HepG2 (cell line): ENCODE measurements around the gene FGD6. TPM values are rescaled to one million over a fixed set of nuclear protein-coding genes. Genes with fewer than 3 reads are reported as not detected.

Source experiments
- ELF3 ChIP-seq: IDR thresholded peaks from 2 replicates; pipeline ENCODE4 v1.6.1; 2016; ENCODE audit warnings: missing genetic modification reagents, missing compliant biosample characterization
- FOXJ3 ChIP-seq: sonication (generic); formaldehyde crosslinking; IDR thresholded peaks from 2 replicates; pipeline ENCODE4 v1.4.0; 2020; ENCODE audit warnings: missing genetic modification reagents, mild to moderate bottlenecking, borderline replicate concordance
- GABPA ChIP-seq, 2 experiments: IDR thresholded peaks; 2 replicates each; pipeline ENCODE4 v1.6.1; 2011 to 2016; ENCODE audit warnings: low read depth in 2 of 2, low read length in 1 of 2, missing biosample characterization in 1 of 2, missing genetic modification characterization in 1 of 2
- GATAD2A ChIP-seq: IDR thresholded peaks from 2 replicates; pipeline ENCODE4 v1.6.1; 2016
- HINFP ChIP-seq: sonication (generic); formaldehyde crosslinking; IDR thresholded peaks from 2 replicates; pipeline ENCODE4 v1.4.0; 2020; ENCODE audit warnings: low read depth, mild to moderate bottlenecking, missing genetic modification reagents
- ISL2 ChIP-seq: sonication (generic); formaldehyde crosslinking; IDR thresholded peaks from 2 replicates; pipeline ENCODE4 v1.5.0; 2020; ENCODE audit warnings: missing genetic modification reagents
- MLXIP ChIP-seq: sonication (generic); formaldehyde crosslinking; IDR thresholded peaks from 2 replicates; pipeline ENCODE4 v1.9.0; 2021; ENCODE audit warnings: missing genetic modification reagents, borderline replicate concordance
- MYC ChIP-seq: sonication (generic); formaldehyde crosslinking; IDR thresholded peaks from 2 replicates; pipeline ENCODE4 v1.9.0; 2021; ENCODE audit warnings: missing genetic modification reagents, borderline replicate concordance
- RBFOX2 ChIP-seq: fragments of 200-400 bp; formaldehyde crosslinking; IDR thresholded peaks from 2 replicates; pipeline ENCODE4 v1.6.1; 2017; ENCODE audit warnings: low read depth, mild to moderate bottlenecking, low read length
- SALL1 ChIP-seq: sonication (generic); formaldehyde crosslinking; IDR thresholded peaks from 2 replicates; pipeline ENCODE4 v1.8.0; 2022; ENCODE audit warnings: mild to moderate bottlenecking, missing genetic modification reagents
- SALL2 ChIP-seq: sonication (generic); formaldehyde crosslinking; IDR thresholded peaks from 2 replicates; pipeline ENCODE4 v1.8.1; 2023; ENCODE audit warnings: mild to moderate bottlenecking, missing genetic modification reagents, inconsistent platforms
- TAF15 ChIP-seq: fragments of 200-400 bp; formaldehyde crosslinking; IDR thresholded peaks from one replicate; pipeline ENCODE4 v1.6.1; 2018; ENCODE audit warnings: mild to moderate bottlenecking, low read depth, low read length; ENCODE audit not compliant: poor library complexity, severe bottlenecking
- ZBTB21 ChIP-seq: sonication (generic); formaldehyde crosslinking; IDR thresholded peaks from 2 replicates; pipeline ENCODE4 v1.4.0; 2020; ENCODE audit warnings: missing genetic modification reagents
- ZC3H13 ChIP-seq: sonication (generic); formaldehyde crosslinking; IDR thresholded peaks from 2 replicates; pipeline ENCODE4 v1.8.1; 2023; ENCODE audit warnings: mild to moderate bottlenecking, missing genetic modification reagents, moderate library complexity
- ZNF230 ChIP-seq: sonication (generic); formaldehyde crosslinking; IDR thresholded peaks from 2 replicates; pipeline ENCODE4 v1.4.0; 2020; ENCODE audit warnings: mild to moderate bottlenecking, missing genetic modification reagents
- ZNF264 ChIP-seq: sonication (generic); formaldehyde crosslinking; IDR thresholded peaks from 2 replicates; pipeline ENCODE4 v1.4.0; 2020; ENCODE audit warnings: missing genetic modification reagents
- ZNF274 ChIP-seq: sonication (generic); formaldehyde crosslinking; IDR thresholded peaks from 2 replicates; pipeline ENCODE4 v1.5.1; 2020; ENCODE audit warnings: mild to moderate bottlenecking, missing genetic modification reagents
- ZNF543 ChIP-seq: sonication (generic); formaldehyde crosslinking; IDR thresholded peaks from 2 replicates; pipeline ENCODE4 v1.4.0; 2020; ENCODE audit warnings: mild to moderate bottlenecking, missing genetic modification reagents
- ZNF546 ChIP-seq: sonication (generic); formaldehyde crosslinking; conservative IDR thresholded peaks from 2 replicates; pipeline ENCODE4 v1.8.1; 2023; ENCODE audit warnings: mild to moderate bottlenecking, missing genetic modification reagents
- ZNF678 ChIP-seq: sonication (generic); formaldehyde crosslinking; IDR thresholded peaks from 2 replicates; pipeline ENCODE4 v1.4.0; 2020; ENCODE audit warnings: mild to moderate bottlenecking, missing genetic modification reagents
- ZNF710 ChIP-seq: sonication (generic); formaldehyde crosslinking; IDR thresholded peaks from 2 replicates; pipeline ENCODE4 v1.5.0; 2020; ENCODE audit warnings: mild to moderate bottlenecking, missing genetic modification reagents, borderline replicate concordance
- polyA plus RNA-seq, 8 experiments: library from polyadenylated mRNA; depleted of rRNA in 3 of 8; stranded (reverse) in 7 of 8; unstranded in 1 of 8; fragments of >200 nt; fragmentation: Illumina TruSeq in 4 of 8; extraction: Trizol in 4 of 8; gene quantifications; 2 replicates each; pipeline versions ENCODE4 v1.2.1 to v1.2.3, GENCODE V29; 2011 to 2016; ENCODE audit warnings: low read depth in 4 of 8, missing spikeins in 1 of 8, mixed read lengths in 1 of 8; ENCODE audit not compliant: insufficient read depth in 1 of 8
- total RNA-seq, 5 experiments: library from RNA; depleted of rRNA; stranded (reverse); fragments of >200 nt; fragmentation: Illumina TruSeq; extraction: Trizol; gene quantifications; 2 replicates each; pipeline ENCODE4 v1.2.3, GENCODE V29; 2016; ENCODE audit warnings: low read depth in 1 of 5
- TF ChIP-seq, protein P1 (sequence below): sonication (generic); formaldehyde crosslinking; IDR thresholded peaks from 2 replicates; pipeline ENCODE4 v1.8.1; 2023; ENCODE audit warnings: missing genetic modification reagents, mild to moderate bottlenecking, borderline replicate concordance
- TF ChIP-seq, protein P2 (sequence below): IDR thresholded peaks from 2 replicates; pipeline ENCODE4 v1.6.1; 2016; ENCODE audit warnings: low read depth, borderline replicate concordance

The FGD6 gene
- total and polyA plus RNA-seq, 2 of the 13 experiments (the other 11 are each of a cell fraction or from before 2014, with no cell fraction given): 2.2 to 4.3 TPM

- TF ChIP-seq ELF3: peak; percentile 53; the same call in 1 of the 2 replicates
- TF ChIP-seq RBFOX2: peak; percentile 93
- peak; percentile 60; the same call in 1 of the 2 replicates for TF ChIP-seq MYC
- TF ChIP-seq HINFP (CRISPR knock-in tag): peak; percentile 57; the same call in 1 of the 2 replicates
- no peak for TF ChIP-seq ZNF678 (CRISPR knock-in tag)
- peak; percentile 36; the same call in 1 of the 2 replicates for TF ChIP-seq ZNF546
- no peak for TF ChIP-seq FOXJ3 (CRISPR knock-in tag)
- TF ChIP-seq GATAD2A (CRISPR knock-in tag): 0 out of 2 replicates have a peak, but pooled peaks have one; percentile 37
- TF ChIP-seq ZNF543 (CRISPR knock-in tag): peak; percentile 20; the same call in 1 of the 2 replicates
- TF ChIP-seq, protein P1, sequence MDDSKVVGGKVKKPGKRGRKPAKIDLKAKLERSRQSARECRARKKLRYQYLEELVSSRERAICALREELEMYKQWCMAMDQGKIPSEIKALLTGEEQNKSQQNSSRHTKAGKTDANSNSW (CRISPR knock-in tag): no peak
- peak; percentile 18; the same call in 1 of the 2 replicates for TF ChIP-seq ISL2 (CRISPR knock-in tag)
- 0 out of 2 replicates have a peak, but pooled peaks have one; percentile 6 for TF ChIP-seq ZNF710 (CRISPR knock-in tag)
- TF ChIP-seq, protein P2, sequence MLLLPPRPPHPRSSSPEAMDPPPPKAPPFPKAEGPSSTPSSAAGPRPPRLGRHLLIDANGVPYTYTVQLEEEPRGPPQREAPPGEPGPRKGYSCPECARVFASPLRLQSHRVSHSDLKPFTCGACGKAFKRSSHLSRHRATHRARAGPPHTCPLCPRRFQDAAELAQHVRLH: no peak
- peak; percentile 16; the same call in 1 of the 2 replicates for TF ChIP-seq ZNF274 (CRISPR knock-in tag)
- TF ChIP-seq TAF15: no peak
- peak; percentile 69; the same call in 1 of the 2 replicates for TF ChIP-seq SALL1 (CRISPR knock-in tag)
- no peak for TF ChIP-seq MLXIP (CRISPR knock-in tag)
- peak; percentile 34 for TF ChIP-seq GABPA (IDR thresholded peaks at IDR 0.05; ENCODE audit: low read depth, low read length)
- TF ChIP-seq GABPA (CRISPR knock-in tag; IDR thresholded peaks at IDR 0.05; ENCODE audit: low read depth): peak; percentile 76
- TF ChIP-seq ZBTB21 (CRISPR knock-in tag): peak; percentile 70
- peak; percentile 81 for TF ChIP-seq ZNF230 (CRISPR knock-in tag)
- no peak for TF ChIP-seq ZC3H13 (CRISPR knock-in tag)
- TF ChIP-seq SALL2 (CRISPR knock-in tag): no peak
- no peak for TF ChIP-seq ZNF264
Observed at GRCh38 chr12:95072900-95073697, 144.2 kb downstream of the FGD6 start, which contains the start of gene NR2C1 (continued).
